Activated CD4-positive, alpha-beta T cell treated with anti-CD3 and anti-CD28 coated beads for 1 hour (primary cell): ENCODE results near the gene PID1.
"Not testable (repeated sequence)": the region's sequence is repeated elsewhere in the genome, so short reads cannot be mapped to it uniquely, and the experiment has no call there.

ENCODE experiments used
- DNase-seq: peaks from one replicate; pipeline ENCODE4 v3.0.0-alpha.2; 2020

Gene PID1

DNA sequence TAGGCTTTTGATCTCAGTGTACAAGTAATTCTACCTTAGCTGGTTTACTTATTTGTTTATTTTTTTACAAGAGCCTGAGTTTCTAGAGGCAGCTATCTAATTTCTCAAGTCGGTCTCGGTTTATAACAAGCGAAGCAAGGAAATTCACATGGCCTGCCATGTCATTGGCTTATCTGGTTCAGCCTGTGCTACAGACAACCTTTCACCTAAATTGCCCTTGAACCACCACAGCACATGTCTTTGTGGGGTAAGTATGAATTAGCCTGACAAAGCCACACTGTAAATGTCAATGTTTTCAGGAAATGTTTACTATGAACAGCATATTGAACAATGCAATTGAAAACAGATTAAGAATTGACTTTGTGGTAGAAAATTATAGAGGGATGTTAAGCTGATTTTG lies 167.1 kb downstream of the PID1 start:
- DNase-seq: no peak

DNA sequence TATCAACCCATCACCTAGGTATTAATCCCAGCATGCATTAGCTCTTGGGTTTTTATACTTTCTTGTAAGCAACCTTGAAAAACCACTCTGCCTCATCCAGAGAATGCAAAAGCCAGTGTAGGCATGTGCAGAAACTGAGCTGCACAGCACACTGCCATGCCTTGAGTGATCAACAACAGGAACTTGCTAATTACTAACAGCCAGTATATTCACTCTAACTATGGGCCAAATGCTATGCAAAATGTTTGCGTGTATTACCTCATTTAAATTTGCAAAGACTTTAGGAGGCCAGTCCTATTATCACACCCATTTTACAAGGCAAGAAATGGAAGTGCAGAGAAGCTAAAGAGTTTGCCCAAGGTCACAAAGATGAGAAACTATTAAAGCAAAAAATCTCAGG lies 169.8 kb downstream of the PID1 start:
- DNase-seq: no peak

DNA sequence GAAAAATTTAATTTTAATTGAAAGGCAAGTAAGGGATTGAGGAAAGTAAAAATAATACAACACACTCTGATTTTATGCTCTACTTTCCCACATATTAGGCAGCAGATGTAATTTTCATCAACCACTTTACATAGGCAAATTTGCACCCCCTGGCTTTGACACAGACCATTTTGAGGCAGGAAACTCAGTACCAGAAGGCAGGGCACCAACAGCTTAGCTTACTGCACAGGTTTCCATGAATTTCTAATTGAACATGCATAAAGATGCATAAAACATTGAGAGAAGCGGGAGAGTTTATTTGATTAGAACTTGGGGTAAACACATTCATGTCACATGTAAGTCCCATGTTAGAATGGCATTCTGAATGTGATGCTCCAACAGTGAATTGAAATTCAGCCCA lies 171.9 kb downstream of the PID1 start:
- no peak for DNase-seq

DNA sequence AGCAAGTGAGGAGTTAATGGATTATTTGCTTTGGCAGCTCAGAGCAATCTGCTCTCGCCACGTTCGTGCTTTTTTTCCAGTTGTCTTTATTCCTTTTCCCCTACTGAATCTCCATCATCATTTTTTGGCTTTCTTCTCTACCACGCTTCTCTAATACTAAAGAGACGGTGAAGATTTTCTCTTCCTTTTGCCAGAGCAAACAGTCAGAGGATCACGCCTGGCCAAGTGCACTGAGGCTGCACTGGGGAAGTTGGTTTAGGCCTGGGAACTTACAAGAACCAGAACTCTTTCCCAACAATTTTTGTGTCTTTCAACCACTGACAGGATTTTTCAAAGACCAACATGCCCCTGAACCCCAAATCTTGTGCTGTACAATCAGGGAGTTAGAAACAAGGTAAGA lies 172.3 kb downstream of the PID1 start:
- no peak for DNase-seq

DNA sequence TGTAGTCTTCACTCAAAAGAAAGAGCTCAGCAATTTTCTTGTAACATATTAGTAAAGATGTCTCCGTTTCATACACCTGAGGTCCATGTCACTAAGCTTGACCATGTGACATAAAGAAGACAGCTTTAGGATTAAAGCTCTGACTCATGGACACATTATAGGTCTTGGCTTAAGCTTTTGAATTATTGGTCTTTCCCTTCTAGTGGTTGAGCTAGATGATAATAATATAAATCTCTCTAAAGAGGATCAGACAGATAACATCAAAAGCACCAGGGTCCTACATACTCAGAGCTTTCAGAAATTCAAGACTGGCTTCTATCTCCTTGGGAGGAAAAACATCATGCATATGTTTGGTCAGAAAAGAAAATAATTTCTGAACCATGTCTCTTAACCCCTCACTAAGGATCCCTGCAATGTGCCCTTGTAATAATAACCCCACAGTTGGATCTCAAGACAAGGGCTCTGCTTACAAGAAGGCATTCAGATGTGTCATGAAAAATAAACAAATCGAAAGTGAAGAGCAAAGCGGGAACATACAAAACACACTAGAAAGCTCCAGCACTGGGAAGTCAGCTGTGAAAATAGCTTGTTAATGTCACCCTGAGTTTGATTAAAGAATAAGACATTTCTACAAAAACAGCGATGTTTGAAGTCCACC lies 174.5 kb downstream of the PID1 start:
- no peak for DNase-seq

DNA sequence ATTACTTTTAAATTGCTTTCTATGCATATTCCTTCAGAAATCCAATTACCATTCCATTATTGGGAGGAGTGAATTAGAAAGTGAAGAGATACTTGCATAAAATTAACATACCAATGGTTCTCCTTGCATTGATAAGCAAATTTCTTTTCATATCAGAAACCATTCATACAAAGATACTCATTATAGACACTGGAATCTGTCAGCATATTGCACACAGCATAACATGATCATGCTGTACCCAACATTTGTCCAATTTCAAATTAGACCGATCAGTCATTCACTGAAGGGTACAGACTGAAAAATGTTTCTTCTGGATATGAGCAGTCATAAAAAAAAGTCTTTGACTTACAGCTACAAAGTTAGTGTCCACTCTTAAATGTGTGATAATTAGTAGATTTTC lies 175.6 kb downstream of the PID1 start:
- DNase-seq: no peak

DNA sequence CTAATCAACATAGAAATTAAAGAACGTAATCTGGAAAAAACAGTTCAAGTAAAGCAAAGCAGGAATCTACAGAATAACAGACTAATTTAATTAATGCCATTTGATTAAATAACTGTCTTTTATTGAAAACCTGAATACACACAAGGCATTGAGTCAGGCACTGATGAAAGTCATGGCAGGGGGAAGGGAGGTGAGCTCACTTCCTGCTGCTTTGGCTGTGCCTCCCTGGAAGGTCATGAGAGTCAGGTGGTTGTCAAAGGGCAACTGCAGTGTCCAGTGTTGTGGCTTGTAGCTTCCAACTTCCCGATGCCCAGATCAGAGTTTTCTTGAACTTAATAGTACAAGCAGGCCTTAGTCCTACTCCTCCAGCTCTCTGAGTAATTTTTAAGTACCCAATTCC lies 180.9 kb downstream of the PID1 start:
- DNase-seq: no peak

DNA sequence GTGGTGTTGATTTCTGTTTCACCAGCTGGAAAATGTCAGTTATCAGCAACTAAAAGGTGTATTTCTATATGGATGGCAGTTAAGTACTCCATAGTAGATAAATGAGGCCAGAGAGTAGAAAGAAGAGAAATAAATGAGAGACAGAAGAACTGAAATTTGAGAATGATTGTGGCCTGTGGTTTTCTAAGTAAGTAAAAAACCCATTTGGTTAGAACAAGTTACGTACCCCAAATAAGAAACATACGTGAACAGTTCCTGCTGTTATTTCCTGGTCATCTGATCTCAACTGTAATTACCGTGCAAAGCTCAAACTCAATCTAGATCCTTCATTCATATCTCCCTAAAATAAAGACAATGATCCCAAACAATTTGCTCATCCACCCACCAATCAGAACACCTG lies 181.3 kb downstream of the PID1 start:
- DNase-seq: no peak

DNA sequence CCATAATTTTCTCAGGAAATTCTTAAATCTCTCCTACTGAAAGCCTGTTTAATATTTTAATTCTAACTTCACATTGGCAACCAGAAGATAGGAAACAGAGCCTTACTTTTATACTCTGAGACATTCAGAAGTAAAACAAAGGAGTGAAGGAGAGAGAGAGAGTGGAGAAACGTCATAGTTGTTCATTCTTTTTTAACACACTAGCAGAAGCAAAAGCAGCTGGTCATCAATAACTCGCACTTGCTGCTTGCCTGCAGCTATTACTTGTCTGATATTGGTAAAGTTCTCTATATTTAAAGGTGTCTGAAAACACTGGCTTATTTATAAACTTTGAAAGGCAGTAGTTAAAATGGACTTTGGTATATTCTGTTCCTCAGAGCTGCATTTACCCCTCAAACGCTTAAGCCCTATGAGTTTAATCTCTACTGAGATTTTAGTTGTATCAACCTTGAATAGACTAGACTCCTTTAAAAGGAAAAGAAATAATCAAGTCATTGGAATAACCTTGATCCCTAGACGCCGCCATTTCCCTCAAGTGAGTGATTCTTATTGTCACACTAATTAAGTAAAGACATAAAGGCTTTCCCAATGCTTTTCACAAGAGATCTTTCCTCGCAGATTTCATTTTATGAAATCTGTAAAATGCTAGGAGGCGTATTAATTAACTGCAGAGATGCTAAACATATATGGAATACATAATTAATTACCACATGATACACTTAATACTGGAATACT lies 182.0 kb downstream of the PID1 start:
- no peak for DNase-seq

DNA sequence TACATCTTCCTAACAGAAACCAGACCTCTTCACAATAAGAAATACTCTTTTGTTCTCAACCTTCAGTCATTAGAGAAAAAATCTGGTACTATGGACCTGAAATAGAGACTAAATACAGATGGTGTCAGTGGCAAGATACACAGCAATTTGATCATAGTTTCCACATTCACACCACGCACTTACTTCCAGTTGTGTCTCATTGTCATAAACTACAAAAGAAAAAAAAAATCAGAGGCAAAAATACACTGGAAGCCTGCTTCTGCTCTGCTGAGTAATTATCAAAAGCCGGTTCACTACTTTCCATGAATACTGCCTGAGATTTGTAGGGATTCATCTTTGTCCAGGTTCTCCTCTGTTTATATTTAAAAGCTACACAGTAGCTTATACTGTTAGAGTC lies 182.6 kb downstream of the PID1 start:
- DNase-seq: no peak

DNA sequence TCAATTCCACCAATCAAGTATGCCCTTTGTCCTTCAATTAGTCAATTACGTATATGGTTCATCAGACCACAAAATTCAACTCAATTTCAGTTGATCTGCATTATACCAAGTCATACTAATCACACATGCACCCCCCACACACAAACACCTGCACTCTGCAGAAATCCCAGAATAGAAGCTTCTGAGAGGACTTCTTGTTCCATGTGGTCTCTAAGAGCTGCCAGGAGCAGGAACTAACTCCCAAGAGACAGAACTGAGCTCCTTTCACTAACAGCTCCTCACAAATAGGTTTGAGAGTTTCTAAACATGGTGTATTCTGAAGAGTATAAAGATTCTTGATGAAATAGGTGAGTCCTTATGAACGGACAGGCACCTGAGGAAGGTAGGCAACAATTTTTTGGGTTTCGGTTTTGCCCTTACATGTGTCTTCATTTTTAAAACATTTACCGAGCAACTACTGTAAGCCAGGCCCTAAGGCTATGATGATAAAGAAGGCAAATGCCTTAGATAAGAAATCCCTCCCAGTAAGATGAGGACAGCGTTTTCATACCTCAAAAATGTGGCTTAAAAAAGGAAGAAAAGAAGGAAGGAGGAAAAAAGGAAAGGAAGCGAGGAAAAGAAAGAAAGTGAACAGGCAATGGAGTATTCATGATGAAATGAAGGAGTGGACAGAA lies 183.1 kb downstream of the PID1 start:
- DNase-seq: no peak

DNA sequence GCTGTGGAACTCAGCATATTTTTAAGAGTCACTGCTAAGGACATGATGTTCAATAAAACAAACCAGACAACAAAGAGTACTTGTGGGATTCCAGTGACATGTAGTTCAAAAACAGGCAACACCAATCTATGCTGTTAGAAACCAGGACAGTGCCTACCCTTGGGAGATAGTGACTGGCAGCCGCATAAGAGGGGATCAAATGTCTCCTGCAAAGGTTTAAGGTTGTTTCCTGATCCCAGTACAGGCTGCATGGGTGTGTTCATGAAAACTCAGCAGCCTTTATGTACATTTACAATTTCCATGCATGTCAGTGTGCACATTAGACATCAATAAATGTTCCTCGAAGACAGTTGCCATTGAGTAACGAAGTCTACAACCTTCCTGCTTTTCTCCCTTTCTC lies 183.8 kb downstream of the PID1 start:
- no peak for DNase-seq

DNA sequence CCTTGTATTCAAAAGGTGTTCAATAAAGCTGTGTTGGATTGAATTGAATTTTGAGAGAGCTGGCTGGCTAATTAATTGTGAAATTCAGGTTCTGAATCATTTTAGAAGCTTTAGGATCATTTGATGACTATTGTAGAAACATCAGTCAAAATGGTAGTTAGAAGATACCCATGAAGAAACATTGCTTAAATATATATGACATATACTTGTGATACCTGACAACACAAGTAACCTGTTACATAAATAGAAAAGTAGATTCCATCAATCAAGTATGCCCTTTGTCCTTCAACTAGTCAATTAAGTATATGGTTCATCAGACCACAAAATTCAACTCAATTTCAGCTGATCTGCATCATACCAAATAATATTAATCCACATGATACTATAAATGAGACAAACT lies 185.6 kb downstream of the PID1 start:
- no peak for DNase-seq

DNA sequence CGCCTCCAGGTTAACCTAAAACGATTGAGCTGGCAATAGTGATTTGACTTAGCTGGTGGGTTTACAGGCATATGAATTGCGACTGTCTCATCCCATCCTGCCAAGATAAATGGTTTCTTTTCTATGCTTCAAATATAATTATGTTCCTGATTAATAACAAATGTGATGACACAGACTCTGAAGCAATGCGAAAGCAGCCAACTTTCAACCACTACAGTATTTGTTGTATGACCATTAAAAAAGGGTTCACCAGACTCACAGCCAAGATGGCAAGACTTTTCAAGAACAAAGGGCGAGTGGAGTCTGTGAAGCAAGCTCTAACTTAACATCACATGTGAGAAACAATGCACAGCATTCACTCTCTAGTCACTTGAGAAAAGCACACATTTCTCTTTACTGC lies 186.6 kb downstream of the PID1 start:
- no peak for DNase-seq

DNA sequence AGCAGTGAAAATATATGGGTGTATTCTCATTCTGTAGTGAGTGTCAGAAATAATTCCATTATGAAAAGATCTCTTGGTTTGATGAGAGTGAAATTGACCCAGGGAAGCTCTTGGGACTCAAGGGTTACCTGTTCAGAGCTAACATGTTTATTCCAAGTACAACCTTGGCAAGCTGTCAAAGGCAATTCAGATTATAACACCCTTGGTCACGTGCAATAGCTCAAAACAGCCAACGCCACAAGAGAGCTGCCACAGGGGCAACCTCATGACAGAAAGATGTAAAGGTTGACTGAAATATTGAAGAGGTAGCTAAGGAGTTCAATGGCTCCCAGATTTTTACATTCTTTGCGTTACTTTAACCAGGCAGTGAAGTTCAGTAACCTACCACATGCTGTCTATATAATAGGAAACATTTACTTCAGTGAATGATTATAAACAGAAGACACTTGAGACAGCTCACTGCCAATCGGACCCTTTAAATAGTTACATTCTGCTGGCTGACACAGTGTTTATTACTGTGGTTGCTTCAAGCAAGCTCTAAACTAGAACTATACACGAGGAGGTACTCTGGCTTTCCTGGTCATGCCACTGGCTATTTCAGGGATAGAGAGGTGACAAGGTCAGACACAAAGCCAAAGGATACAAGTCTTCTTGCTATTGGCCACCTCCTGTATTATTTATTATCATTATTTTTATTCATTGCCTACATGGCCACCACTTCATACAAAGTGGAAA lies 187.3 kb downstream of the PID1 start:
- no peak for DNase-seq

DNA sequence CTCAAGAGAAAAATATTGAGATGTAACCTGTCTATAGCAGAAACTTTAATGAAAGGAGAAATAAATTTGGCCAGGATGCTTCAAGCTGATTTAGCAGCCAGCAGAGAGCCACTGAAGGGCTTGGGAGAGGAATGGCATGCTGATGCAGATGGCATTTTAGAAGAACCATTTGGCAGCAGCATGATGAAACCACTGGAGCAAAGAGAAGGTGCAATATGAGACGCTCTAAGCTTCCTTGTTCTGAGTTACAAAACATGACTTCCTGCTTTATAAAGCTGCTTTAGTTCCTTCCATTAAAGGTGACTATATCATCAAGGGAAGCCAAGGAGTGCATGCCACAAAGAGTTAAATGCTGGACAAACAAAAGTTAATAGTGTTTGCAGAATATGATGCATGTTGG lies 189.7 kb downstream of the PID1 start:
- DNase-seq: no peak

DNA sequence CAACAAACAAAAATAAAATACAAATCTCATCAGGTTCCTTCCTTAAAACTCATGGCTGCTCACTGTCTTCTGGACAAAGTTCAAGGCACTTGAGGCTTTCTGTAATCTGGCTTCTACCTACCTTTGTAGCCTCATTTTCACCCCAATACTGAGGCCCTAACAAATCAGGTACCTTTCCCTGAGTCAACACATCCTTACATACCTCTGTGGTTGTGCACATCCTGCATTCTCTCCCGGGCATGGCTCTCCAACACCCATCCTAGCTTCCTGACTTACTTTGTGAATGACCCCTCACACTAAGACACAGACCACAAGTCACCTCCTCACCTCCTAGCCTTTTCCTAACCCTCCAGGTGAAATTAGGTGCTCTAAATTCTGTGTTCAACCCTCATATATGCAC lies 190.9 kb downstream of the PID1 start:
- DNase-seq: no peak

DNA sequence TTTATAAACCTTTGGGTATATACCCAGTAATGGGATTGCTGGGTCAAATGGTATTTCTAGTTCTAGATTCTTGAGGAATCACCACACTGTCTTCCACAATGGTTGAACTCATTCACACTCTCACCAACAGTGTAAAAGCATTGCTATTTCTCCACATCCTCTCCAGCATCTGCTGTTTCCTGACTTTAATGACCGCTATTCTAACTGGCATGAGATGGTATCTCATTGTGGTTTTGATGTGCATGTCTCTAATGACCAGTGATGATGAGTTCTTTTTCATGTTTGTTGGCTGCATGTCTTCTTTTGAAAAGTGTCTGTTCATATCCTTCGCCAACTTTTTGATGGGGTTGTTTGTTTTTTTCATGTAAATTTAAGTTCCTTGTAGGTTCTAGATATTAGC lies 194.2 kb downstream of the PID1 start:
- not testable (repeated sequence) for DNase-seq

DNA sequence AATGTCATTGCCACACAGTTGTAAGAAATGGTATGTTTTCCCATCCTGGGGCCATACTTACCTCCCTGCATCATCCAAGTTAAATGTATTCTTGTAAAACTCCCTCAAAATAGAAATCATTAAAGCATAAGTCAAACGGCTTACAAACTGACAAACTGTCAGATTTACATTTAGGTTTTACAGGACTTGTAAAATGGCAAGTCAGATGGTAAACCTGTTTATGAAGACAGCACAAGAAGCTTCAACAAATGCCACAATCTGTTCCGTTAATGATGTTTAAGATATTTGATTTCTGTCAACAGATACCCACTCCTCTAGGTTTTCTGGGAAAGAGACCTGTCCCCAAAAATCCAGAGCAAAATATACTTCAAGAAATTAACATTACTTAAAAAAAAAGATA lies 197.2 kb downstream of the PID1 start:
- DNase-seq: no peak

DNA sequence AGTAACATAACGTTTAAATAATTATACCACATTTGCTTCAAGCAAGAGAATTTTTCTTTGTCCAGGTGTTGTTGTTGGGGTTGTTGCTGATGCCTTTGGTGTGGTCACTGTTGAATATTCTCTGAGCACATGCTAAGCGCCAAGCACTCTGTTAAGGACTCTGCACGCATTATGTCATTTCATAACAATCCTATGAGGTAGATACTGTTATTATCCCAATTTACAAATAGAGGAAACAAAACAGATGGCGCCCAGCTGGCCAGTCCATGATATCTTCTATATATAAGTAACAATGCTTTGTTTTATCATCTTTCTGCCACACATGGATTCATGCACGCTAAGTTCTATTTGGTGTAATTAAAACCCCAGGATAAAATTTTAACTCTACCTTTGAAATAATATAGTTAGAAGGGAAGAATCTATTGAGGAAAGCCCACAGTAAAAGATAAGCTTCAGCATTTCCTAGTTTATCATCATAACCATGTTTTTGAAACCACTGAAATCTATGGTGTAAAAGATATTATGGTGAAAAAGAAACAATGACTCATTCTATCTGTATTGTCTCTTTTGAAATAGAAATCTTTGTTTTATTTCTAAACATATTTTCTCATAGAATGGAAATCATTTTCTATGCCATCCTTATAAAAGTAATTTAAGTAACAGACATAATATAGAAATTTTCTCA lies 199.7 kb downstream of the PID1 start:
- DNase-seq: no peak

DNA sequence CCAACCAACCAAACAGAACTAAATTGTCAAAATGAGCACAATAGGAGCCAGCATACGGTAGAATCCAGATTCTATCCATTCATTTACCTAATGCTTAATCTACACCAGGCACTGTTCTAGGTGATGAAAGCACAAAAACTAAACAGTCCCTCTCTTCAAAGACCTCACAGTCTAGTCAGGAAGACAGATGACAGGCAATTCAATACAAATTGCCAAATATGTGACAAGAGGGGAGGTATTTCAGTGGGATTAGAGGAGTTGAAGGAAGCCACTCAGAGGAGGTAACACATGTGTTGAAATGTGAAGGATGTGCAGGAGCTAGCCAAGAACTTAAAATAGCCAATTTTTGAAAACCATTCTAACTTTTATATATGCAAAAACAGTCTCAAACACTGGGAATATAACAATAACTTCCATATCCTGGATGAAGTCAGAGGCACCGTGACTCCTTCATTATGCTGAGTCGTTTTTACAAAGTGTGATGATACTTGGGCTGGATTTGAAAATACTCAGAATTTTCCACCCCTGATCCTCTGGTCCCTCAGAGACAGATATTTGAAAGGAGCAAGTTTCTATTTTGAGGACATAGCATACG lies 204.9 kb downstream of the PID1 start:
- no peak for DNase-seq

DNA sequence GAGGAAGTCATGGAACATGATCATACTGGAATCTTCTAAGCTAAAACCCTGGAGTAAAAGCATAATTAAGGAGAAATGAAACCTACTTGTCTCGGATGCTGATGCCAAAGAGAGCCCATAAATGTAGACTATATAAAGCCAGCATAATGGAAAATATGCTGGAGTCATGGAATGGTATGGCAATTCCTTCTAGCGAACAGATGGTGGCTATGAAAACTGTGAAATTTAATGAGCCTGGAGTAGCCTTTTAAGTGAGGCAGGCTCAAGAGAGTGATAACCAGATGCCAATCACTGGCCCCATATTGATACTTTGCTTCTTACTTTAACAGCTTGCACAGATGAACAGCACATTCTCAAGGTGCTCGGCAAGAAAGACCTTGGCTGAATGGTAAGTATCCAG lies 206.3 kb downstream of the PID1 start:
- DNase-seq: no peak

DNA sequence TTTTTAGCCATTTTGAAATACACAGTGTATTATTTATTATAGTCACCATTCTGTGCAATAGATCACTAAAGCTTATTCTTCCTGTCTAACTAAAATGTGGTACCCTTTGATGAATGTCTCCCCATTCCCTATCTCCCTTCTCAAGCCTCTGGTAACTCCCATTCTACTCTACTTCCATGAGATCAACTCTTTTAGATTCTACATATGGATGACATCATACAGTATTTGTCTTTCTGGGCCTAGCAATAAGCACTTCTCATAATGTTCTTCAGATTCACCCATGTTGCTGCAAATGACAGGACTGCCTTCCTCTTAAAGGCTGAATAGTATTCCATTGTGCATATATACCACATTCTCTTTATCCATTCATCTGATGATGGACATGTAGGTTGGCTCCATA lies 210.9 kb downstream of the PID1 start:
- DNase-seq: no peak
